ENCODE data around the gene TDRD5. TPM values are rescaled to one million over a fixed set of nuclear protein-coding genes. Genes with fewer than 3 reads are reported as not detected.

The TDRD5 gene
- total RNA-seq, 1 experiment from 2014 or later: 0.25 TPM

DNA sequence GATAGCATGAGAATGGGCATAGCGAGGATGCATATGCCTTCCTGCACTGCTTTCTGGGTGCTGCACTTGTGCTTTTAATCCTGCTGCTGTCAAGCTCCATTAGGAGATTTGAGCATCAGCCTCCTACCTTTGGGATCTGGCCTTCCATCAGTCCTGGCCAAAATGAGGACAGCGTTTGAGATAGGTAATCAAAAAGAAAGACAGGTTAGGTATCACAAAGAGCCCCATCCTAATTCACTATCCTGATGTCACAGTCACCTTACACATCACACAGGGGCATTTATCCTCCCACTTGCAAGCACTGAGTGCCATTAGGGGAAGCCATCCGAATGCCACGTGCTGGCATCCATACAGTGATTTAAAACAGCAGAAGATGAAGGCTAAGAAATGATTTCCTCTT is 138.2 kb downstream of the TDRD5 start:
- Histone ChIP-seq H3K9ac (ENCODE audit: low read length) (no peak overlapping the region), H4K20me1 (ENCODE audit: insufficient read depth) (no peaks in the 10 kb centered on the region), H3K27ac (ENCODE audit: low read depth, low read length) (no peak overlapping the region), H3K79me2 (ENCODE audit: insufficient read depth, low read length) (no peaks in the 10 kb centered on the region), H3K27me3 (ENCODE audit: insufficient read depth, low read length) (peaks cover 22% of the 10 kb centered on the region), H2AFZ (ENCODE audit: low read depth, low read length, poor library complexity, severe bottlenecking) (no peak overlapping the region), H3K4me1 (ENCODE audit: control insufficient read depth in 1 of 2, insufficient read depth in 2 of 2, low read length in 2 of 2) (no peaks in the 10 kb centered on the region), H3K36me3 (ENCODE audit: control insufficient read depth in 1 of 2, insufficient read depth in 2 of 2, low read length in 2 of 2) (no peaks in the 10 kb centered on the region), H3K4me2 (ENCODE audit: low read length) (no peak overlapping the region), H3K4me3 (replicated peaks in 1 of 2; ENCODE audit: low read depth in 1 of 2, low read length in 2 of 2) (no peak overlapping the region), H3K9me2 (ENCODE audit: insufficient read depth) (no peaks in the 10 kb centered on the region), H3K9me3 (ENCODE audit: control insufficient read depth in 1 of 2, insufficient read depth in 1 of 2, low read depth in 1 of 2, low read length in 2 of 2) (no peaks in the 10 kb centered on the region)
- BruUV-seq (replicated peaks): no TSS peak
- no peak for TF ChIP-seq ELF1 (IDR thresholded peaks at IDR 0.05; ENCODE audit: borderline replicate concordance, low read depth)
- TF ChIP-seq CBX3 (IDR thresholded peaks at IDR 0.05; ENCODE audit: low read depth): no peak
- no peak for TF ChIP-seq RAD21 (IDR thresholded peaks at IDR 0.05; ENCODE audit: low read depth)
- TF ChIP-seq SP1 (IDR thresholded peaks at IDR 0.05; ENCODE audit: low read depth): no peak
- no peak for TF ChIP-seq FOSL1 (IDR thresholded peaks at IDR 0.05; ENCODE audit: low read depth)
- no peak for TF ChIP-seq EZH2 (IDR thresholded peaks at IDR 0.05)
- no peak for TF ChIP-seq ZNF274 (IDR thresholded peaks at IDR 0.05; ENCODE audit: low read depth, low read length)
- TF ChIP-seq POLR2AphosphoS5 (IDR thresholded peaks at IDR 0.05; ENCODE audit: low read depth, low read length): no peak
- no peak for TF ChIP-seq YY1 (IDR thresholded peaks at IDR 0.05; ENCODE audit: extremely low read depth, insufficient replicate concordance, low read depth, low read length)
- CTCF ChIA-PET: interaction anchor here (1.5 kb wide), 1 partner anchor 24 kb away, joined by 5 read pairs; no protein-coding TSS in a partner anchor
- intact Hi-C loops (cut with micrococcal nuclease): no loop called here
- RAD21 ChIA-PET (ENCODE audit: low non-redundant PET in 1 of 2, low total read pairs in 2 of 2, uncharacterized antibody in 2 of 2, unreplicated experiment in 2 of 2): no interaction called here
- no peak for DNase-seq (ENCODE audit: low read depth, low spot score)
- POLR2A ChIA-PET: no interaction called here
- no peak for ATAC-seq

DNA sequence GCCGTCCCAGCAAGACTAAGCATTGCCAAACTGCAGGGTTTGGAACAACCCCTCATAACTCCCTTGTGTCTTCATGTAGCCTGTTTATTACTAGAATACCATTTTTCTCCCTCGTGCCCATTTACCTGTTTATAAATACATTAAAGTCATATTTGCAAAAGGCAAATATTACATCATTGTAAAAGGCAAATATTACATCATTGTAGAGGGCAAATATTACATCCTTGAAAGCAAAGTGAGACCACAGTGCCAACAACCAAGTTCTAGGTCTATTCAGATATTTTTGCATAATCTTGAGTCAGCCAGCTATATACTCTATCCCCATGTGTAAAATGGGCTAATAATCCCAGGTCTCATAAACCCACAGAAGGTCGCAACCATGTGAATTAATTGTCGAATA is 140.0 kb downstream of the TDRD5 start:
- Histone ChIP-seq H3K27ac (ENCODE audit: low read depth, low read length) (no peak overlapping the region), H3K9ac (ENCODE audit: low read length) (no peak overlapping the region), H3K36me3 (ENCODE audit: control insufficient read depth in 1 of 2, insufficient read depth in 2 of 2, low read length in 2 of 2) (no peaks in the 10 kb centered on the region), H3K4me1 (ENCODE audit: control insufficient read depth in 1 of 2, insufficient read depth in 2 of 2, low read length in 2 of 2) (no peaks in the 10 kb centered on the region), H3K9me2 (ENCODE audit: insufficient read depth) (no peaks in the 10 kb centered on the region), H3K27me3 (ENCODE audit: insufficient read depth, low read length) (peaks cover 22% of the 10 kb centered on the region), H3K4me2 (ENCODE audit: low read length) (no peak overlapping the region), H4K20me1 (ENCODE audit: insufficient read depth) (no peaks in the 10 kb centered on the region), H3K9me3 (ENCODE audit: control insufficient read depth in 1 of 2, insufficient read depth in 1 of 2, low read depth in 1 of 2, low read length in 2 of 2) (no peaks in the 10 kb centered on the region), H3K79me2 (ENCODE audit: insufficient read depth, low read length) (no peaks in the 10 kb centered on the region), H3K4me3 (replicated peaks in 1 of 2; ENCODE audit: low read depth in 1 of 2, low read length in 2 of 2) (no peak overlapping the region), H2AFZ (ENCODE audit: low read depth, low read length, poor library complexity, severe bottlenecking) (no peak overlapping the region)
- RAD21 ChIA-PET (ENCODE audit: low non-redundant PET in 1 of 2, low total read pairs in 2 of 2, uncharacterized antibody in 2 of 2, unreplicated experiment in 2 of 2): no interaction called here
- intact Hi-C loops (cut with micrococcal nuclease): no loop called here
- ATAC-seq (no peak), DNase-seq (ENCODE audit: low read depth, low spot score) (no peak)
- no TSS peak for BruUV-seq (replicated peaks)
- POLR2A ChIA-PET: no interaction called here
- CTCF ChIA-PET: interaction anchor here (1.1 kb wide), 1 partner anchor 25 kb away, joined by 3 read pairs; no protein-coding TSS in a partner anchor
- TF ChIP-seq, protein P1, sequence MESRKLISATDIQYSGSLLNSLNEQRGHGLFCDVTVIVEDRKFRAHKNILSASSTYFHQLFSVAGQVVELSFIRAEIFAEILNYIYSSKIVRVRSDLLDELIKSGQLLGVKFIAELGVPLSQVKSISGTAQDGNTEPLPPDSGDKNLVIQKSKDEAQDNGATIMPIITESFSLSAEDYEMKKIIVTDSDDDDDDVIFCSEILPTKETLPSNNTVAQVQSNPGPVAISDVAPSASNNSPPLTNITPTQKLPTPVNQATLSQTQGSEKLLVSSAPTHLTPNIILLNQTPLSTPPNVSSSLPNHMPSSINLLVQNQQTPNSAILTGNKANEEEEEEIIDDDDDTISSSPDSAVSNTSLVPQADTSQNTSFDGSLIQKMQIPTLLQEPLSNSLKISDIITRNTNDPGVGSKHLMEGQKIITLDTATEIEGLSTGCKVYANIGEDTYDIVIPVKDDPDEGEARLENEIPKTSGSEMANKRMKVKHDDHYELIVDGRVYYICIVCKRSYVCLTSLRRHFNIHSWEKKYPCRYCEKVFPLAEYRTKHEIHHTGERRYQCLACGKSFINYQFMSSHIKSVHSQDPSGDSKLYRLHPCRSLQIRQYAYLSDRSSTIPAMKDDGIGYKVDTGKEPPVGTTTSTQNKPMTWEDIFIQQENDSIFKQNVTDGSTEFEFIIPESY (IDR thresholded peaks at IDR 0.05; ENCODE audit: extremely low read depth, insufficient replicate concordance, low read length): no peak
- TF ChIP-seq YY1 (IDR thresholded peaks at IDR 0.05; ENCODE audit: extremely low read depth, insufficient replicate concordance, low read depth, low read length) (no peak), RAD21 (IDR thresholded peaks at IDR 0.05; ENCODE audit: low read depth) (no peak)
- TF ChIP-seq, protein P2, sequence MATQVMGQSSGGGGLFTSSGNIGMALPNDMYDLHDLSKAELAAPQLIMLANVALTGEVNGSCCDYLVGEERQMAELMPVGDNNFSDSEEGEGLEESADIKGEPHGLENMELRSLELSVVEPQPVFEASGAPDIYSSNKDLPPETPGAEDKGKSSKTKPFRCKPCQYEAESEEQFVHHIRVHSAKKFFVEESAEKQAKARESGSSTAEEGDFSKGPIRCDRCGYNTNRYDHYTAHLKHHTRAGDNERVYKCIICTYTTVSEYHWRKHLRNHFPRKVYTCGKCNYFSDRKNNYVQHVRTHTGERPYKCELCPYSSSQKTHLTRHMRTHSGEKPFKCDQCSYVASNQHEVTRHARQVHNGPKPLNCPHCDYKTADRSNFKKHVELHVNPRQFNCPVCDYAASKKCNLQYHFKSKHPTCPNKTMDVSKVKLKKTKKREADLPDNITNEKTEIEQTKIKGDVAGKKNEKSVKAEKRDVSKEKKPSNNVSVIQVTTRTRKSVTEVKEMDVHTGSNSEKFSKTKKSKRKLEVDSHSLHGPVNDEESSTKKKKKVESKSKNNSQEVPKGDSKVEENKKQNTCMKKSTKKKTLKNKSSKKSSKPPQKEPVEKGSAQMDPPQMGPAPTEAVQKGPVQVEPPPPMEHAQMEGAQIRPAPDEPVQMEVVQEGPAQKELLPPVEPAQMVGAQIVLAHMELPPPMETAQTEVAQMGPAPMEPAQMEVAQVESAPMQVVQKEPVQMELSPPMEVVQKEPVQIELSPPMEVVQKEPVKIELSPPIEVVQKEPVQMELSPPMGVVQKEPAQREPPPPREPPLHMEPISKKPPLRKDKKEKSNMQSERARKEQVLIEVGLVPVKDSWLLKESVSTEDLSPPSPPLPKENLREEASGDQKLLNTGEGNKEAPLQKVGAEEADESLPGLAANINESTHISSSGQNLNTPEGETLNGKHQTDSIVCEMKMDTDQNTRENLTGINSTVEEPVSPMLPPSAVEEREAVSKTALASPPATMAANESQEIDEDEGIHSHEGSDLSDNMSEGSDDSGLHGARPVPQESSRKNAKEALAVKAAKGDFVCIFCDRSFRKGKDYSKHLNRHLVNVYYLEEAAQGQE (IDR thresholded peaks at IDR 0.05; ENCODE audit: low read depth): no peak
- TF ChIP-seq, protein P3, sequence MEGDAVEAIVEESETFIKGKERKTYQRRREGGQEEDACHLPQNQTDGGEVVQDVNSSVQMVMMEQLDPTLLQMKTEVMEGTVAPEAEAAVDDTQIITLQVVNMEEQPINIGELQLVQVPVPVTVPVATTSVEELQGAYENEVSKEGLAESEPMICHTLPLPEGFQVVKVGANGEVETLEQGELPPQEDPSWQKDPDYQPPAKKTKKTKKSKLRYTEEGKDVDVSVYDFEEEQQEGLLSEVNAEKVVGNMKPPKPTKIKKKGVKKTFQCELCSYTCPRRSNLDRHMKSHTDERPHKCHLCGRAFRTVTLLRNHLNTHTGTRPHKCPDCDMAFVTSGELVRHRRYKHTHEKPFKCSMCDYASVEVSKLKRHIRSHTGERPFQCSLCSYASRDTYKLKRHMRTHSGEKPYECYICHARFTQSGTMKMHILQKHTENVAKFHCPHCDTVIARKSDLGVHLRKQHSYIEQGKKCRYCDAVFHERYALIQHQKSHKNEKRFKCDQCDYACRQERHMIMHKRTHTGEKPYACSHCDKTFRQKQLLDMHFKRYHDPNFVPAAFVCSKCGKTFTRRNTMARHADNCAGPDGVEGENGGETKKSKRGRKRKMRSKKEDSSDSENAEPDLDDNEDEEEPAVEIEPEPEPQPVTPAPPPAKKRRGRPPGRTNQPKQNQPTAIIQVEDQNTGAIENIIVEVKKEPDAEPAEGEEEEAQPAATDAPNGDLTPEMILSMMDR (IDR thresholded peaks at IDR 0.05 in 2 of 3, conservative IDR thresholded peaks at IDR 0.05 in 1 of 3; ENCODE audit: borderline replicate concordance in 1 of 3, insufficient read depth in 1 of 3, low read depth in 2 of 3, low read length in 2 of 3): no peak

All from HCT116 (cell line).